HG03175 (cell line): ENCODE data around the gene SLC2A4RG.

Experiments
- ATAC-seq: cut with Tn5 transposase; IDR thresholded peaks from one replicate; pipeline ENCODE4 v1.9.1; 2021; ENCODE audit warnings: mild to moderate bottlenecking, moderate library complexity; ENCODE audit not compliant: unreplicated experiment

SLC2A4RG gene

GRCh38 chr20:63739130-63740069 is at the start of gene SLC2A4RG:
TSS of gene SLC2A4RG (plus strand) at chr20:63739776. CDS start at chr20:63739913, 137 bp downstream.
- peak; percentile 46 for ATAC-seq

- ATAC-seq, result no peak
Observed at GRCh38 chr20:63690003-63690897, 49.3 kb upstream of the SLC2A4RG start.

- ATAC-seq, result no peak
Observed at GRCh38 chr20:63690898-63691710, 48.5 kb upstream of the SLC2A4RG start.

GRCh38 chr20:63691711-63692435 is 47.7 kb upstream of the SLC2A4RG start:
- no peak for ATAC-seq

GRCh38 chr20:63692436-63693082 is 47.0 kb upstream of the SLC2A4RG start:
- ATAC-seq, result no peak

GRCh38 chr20:63693083-63693732 is 46.4 kb upstream of the SLC2A4RG start:
- ATAC-seq, result no peak

GRCh38 chr20:63693733-63694583 is 45.6 kb upstream of the SLC2A4RG start:
- no peak for ATAC-seq

- ATAC-seq, result no peak
Observed at GRCh38 chr20:63694584-63695423, 44.8 kb upstream of the SLC2A4RG start.

- ATAC-seq, result no peak
Observed at GRCh38 chr20:63695424-63696305, 43.9 kb upstream of the SLC2A4RG start.

- ATAC-seq, result no peak
Observed at GRCh38 chr20:63696306-63696627, 43.3 kb upstream of the SLC2A4RG start.

GRCh38 chr20:63696628-63697356 is 42.8 kb upstream of the SLC2A4RG start, which contains the start of gene TNFRSF6B:
TSS of gene TNFRSF6B (plus strand) at chr20:63696652. CDS start at chr20:63696768, 116 bp downstream.
- ATAC-seq, result no peak

GRCh38 chr20:63697357-63697867 is 42.2 kb upstream of the SLC2A4RG start:
- ATAC-seq, result no peak

GRCh38 chr20:63697868-63698545 is 41.6 kb upstream of the SLC2A4RG start:
- no peak for ATAC-seq

GRCh38 chr20:63698739-63699465 is 40.7 kb upstream of the SLC2A4RG start:
- ATAC-seq, result no peak
